Panc1 (cell line): ENCODE results near the gene OOEP. TPM values are rescaled to one million over a fixed set of nuclear protein-coding genes. Genes with fewer than 3 reads are reported as not detected.

Experiments used
- ATAC-seq: fragments of 200-7000 bp; cut with Tn5 transposase; 2 replicates; pipeline ENCODE4 v1.9.1; 2020; ENCODE audit warnings: mild to moderate bottlenecking, moderate library complexity
- BruUV-seq: library from RNA; stranded (reverse); fragments of 400-500 nt; replicated peaks from 2 replicates; lab custom pipeline; 2021; lab: Mats Ljungman, UMichigan
- CTCF ChIA-PET: fragments of 300-600 bp; sonication (Branson Sonifier 250); formaldehyde crosslinking; loops from one replicate; lab custom pipeline; 2022; ENCODE audit warnings: antibody characterized with exemption; lab: Charles Lee
- POLR2A ChIA-PET: fragments of 300-600 bp; sonication (Branson Sonifier 250); formaldehyde crosslinking; loops from one replicate; lab custom pipeline; 2022; ENCODE audit warnings: antibody characterized with exemption; lab: Charles Lee
- DNase-seq: peaks from one replicate; pipeline ENCODE4 v3.0.0-alpha.2; 2010; ENCODE audit warnings: low read depth, low spot score
- H3K27ac ChIP-seq: 2 replicates; pipeline ENCODE4 v1.5.1; 2011; ENCODE audit warnings: mild to moderate bottlenecking, low read length, inconsistent platforms
- H3K27me3 ChIP-seq: fragments of 200-500 bp; sonication (Bioruptor generic); 2 replicates; pipeline ENCODE4 v1.6.0; 2014; ENCODE audit warnings: low read length, inconsistent platforms; ENCODE audit not compliant: control insufficient read depth, insufficient read depth
- H3K36me3 ChIP-seq: fragments of 200-500 bp; sonication (Bioruptor generic); 2 replicates; pipeline ENCODE4 v1.5.1; 2014; ENCODE audit warnings: inconsistent platforms, mild to moderate bottlenecking, low read length, moderate library complexity; ENCODE audit not compliant: control insufficient read depth, insufficient read depth
- H3K4me1 ChIP-seq: 2 replicates; pipeline ENCODE4 v1.5.1; 2011; ENCODE audit warnings: inconsistent platforms, mild to moderate bottlenecking, low read length, moderate library complexity; ENCODE audit not compliant: control insufficient read depth, insufficient read depth
- H3K4me3 ChIP-seq, 2 experiments: 2 replicates each; pipeline ENCODE4 v1.5.1; 2011 to 2012; ENCODE audit warnings: low read depth in 2 of 2, low read length in 2 of 2, mild to moderate bottlenecking in 2 of 2, inconsistent platforms in 1 of 2, moderate library complexity in 1 of 2
- H3K9me3 ChIP-seq: fragments of 200-500 bp; sonication (Bioruptor generic); 2 replicates; pipeline ENCODE4 v1.5.1; 2014; ENCODE audit warnings: low read depth, mild to moderate bottlenecking, inconsistent platforms, low read length, moderate library complexity; ENCODE audit not compliant: control insufficient read depth, insufficient read depth
- CTCF ChIP-seq: fragments of 450-650 bp; IDR thresholded peaks from 2 replicates; pipeline ENCODE4 v1.5.1; 2017; ENCODE audit warnings: mild to moderate bottlenecking
- POLR2AphosphoS5 ChIP-seq: IDR thresholded peaks from 2 replicates; pipeline ENCODE4 v1.6.1; 2012; ENCODE audit warnings: mild to moderate bottlenecking, low read depth, low read length, moderate library complexity
- REST ChIP-seq, 2 experiments: IDR thresholded peaks; 2 replicates each; pipeline ENCODE4 v1.6.1; 2011 to 2012; ENCODE audit warnings: low read depth in 2 of 2, control low read depth in 1 of 2, low read length in 1 of 2, mild to moderate bottlenecking in 1 of 2, moderate library complexity in 1 of 2; ENCODE audit not compliant: insufficient read depth in 1 of 2
- SIN3A ChIP-seq: IDR thresholded peaks from 2 replicates; pipeline ENCODE4 v1.6.1; 2012; ENCODE audit warnings: low read depth, mild to moderate bottlenecking, low read length, moderate library complexity, borderline replicate concordance; ENCODE audit not compliant: insufficient read depth
- TCF7L2 ChIP-seq: IDR thresholded peaks from 2 replicates; pipeline ENCODE4 v1.6.1; 2011; ENCODE audit warnings: mild to moderate bottlenecking, low read depth, low read length, inconsistent platforms
- in situ Hi-C: cut with HindIII; loops from 2 replicates; pipeline ENCODE4 v1.10.0; 2016; ENCODE audit warnings: low sequenced_read_pairs, low pct_unique_long_range_greater_than_20kb
- intact Hi-C: fragments of 100-400 bp; cut with micrococcal nuclease; formaldehyde crosslinking; loops from one replicate; pipeline ENCODE4 v1.10.0; 2022; ENCODE audit not compliant: unreplicated experiment
- total RNA-seq: library from RNA; stranded (reverse); gene quantifications from one replicate; pipeline ENCODE4 v1.2.1, GENCODE V29; 2021; ENCODE audit not compliant: unreplicated experiment

The OOEP gene
- total RNA-seq, 1 experiment from 2014 or later, result 10.6 TPM

DNA sequence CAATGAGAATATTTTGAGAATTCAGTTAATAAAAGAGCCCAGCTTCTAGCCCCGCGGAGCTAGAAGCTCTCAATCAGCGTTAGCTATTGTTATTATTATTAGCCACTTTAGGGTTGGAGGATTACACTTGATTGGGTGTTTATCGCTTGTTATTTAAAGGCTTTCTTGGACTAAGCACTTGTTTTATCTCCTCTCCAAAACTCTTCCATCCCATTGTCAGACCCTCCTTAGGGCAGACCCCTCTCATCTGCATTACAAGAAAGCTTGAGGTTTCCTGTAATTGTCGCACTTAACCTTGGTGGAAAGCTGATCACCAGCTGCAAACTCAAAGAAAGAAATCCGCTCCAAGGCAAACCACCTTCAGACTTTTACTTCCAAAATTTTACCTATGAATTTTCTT is 20.4 kb downstream of the OOEP start:
- DNase-seq (no peak), ATAC-seq (no peak)
- Histone ChIP-seq H3K27ac (no peak overlapping the region), H3K4me1 (no peaks in the 10 kb centered on the region), H3K36me3 (no peaks in the 10 kb centered on the region), H3K9me3 (no peaks in the 10 kb centered on the region), H3K4me3 (no peak overlapping the region), H3K27me3 (no peaks in the 10 kb centered on the region)
- intact Hi-C loops (no loop called here), in situ Hi-C loops (no loop called here)
- no peak for TF ChIP-seq POLR2AphosphoS5
- TF ChIP-seq SIN3A, result no peak
- no peak for TF ChIP-seq TCF7L2
- no peak for TF ChIP-seq REST (IDR thresholded peaks at IDR 0.05; ENCODE audit: insufficient read depth in 1 of 2, low read depth in 2 of 2, low read length in 1 of 2)
- no peak for TF ChIP-seq CTCF
- POLR2A ChIA-PET, result interaction anchor here (0.7 kb wide), 2 partner anchors 27 to 64 kb away, joined by 3 to 5 read pairs; no protein-coding TSS in a partner anchor
- CTCF ChIA-PET, result no interaction called here
- BruUV-seq, result no TSS peak

DNA sequence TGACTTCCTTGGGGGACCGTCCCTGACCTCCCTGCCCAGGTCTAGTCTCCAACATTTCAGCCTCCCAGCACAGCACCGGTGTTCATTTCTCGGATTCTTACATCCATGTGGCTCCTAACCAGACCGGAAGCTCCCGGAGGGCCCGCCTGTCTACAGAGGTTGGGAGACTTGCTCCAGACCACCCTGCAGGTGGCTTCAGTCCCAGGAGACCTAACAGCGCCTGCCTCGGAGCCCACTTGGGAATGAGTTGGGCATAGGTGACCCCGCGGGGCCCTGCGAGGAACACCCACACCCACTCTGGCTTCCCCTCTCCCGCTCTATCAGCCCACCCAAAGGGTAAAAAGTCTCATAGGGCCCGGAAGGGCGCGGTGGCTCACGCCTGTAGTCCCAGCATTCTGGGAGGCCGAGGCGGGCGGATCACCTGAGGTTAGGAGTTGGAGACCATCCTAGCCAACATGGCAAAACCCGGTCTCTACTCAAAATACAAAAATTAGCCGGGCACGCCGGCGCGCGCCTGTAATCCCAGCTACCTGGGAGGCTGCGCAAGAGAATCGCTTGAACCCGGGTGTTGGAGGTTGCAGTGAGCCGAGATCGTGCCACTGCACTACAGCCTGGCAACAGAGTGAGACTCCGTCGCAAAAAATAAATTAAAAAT is 21.0 kb downstream of the OOEP start:
- Histone ChIP-seq H3K27ac (no peak overlapping the region), H3K36me3 (no peaks in the 10 kb centered on the region), H3K9me3 (no peaks in the 10 kb centered on the region), H3K4me1 (no peaks in the 10 kb centered on the region), H3K27me3 (no peaks in the 10 kb centered on the region), H3K4me3 (no peak overlapping the region)
- CTCF ChIA-PET, result no interaction called here
- no peak for TF ChIP-seq POLR2AphosphoS5
- TF ChIP-seq CTCF, result no peak
- no peak for TF ChIP-seq TCF7L2
- TF ChIP-seq SIN3A, result no peak
- TF ChIP-seq REST (IDR thresholded peaks at IDR 0.05; ENCODE audit: insufficient read depth in 1 of 2, low read depth in 2 of 2, low read length in 1 of 2), result no peak
- no peak for ATAC-seq
- BruUV-seq, result no TSS peak
- intact Hi-C loops, result no loop called here
- in situ Hi-C loops, result no loop called here
- no peak for DNase-seq
- POLR2A ChIA-PET, result interaction anchor here (0.7 kb wide), 1 partner anchor 63 kb away, joined by 3 read pairs; no protein-coding TSS in a partner anchor
